Epidermal melanocyte (primary cell): ENCODE results near the gene PJA1.

Experiments used
- DNase-seq: peaks from one replicate; pipeline ENCODE4 v3.0.0; 2011; ENCODE audit warnings: low spot score; ENCODE audit not compliant: insufficient read length

The PJA1 gene

GRCh38 chrX:69143530-69143929 is 21.7 kb downstream of the PJA1 start:
- no peak for DNase-seq

DNA sequence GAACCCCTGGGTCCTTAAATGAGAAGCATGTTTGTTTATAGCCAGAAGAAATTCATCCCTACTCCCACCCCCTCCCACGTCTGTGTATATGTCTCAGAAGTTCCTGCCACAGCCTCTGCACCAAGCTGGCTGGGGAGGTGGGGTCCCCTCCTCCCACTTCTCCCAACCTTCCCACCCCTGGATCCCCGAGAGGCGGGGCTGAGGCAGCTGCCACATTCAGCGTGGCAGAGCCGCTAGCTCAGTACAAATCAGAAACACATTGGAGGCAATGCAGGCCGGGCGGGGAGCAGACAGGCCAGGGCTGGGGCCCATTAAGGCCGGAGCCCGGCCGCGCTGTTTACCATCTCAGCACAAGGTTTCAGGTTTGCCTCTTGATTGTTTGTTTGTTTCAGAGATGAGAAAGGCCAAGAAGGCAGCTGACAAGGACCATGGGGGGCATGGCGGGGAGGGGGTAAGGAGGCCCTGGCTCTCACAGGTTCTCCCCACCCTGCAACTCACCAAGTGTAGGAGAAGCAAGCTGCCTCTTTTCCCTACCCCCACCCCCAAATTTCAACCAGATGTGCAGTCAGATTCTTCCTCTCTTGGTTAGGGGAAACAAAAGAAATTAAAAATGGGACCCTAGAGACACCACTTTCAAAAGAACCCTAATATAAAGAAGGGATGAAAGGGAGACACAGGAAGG is 22.3 kb downstream of the PJA1 start:
- DNase-seq = no peak

DNA sequence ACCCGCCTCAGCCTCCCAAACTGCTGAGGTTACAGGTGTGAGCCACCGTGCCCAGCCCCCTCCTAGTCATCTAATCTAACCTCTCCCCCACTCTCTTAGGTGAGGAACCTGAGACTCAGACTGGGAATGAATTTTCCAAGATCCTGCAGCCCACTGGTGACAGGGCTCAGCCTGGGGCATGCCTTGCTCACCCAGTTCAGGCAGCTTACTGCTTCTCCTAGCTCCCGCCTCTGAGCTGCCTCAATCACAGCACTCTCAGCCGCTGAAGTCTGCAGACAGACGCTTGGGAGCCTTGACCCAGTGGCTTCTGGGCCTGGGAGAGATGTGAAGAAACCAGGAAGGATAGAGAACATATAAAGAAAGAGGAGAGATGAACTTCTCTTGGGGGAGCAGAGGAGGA is 24.4 kb downstream of the PJA1 start:
- no peak for DNase-seq

DNA sequence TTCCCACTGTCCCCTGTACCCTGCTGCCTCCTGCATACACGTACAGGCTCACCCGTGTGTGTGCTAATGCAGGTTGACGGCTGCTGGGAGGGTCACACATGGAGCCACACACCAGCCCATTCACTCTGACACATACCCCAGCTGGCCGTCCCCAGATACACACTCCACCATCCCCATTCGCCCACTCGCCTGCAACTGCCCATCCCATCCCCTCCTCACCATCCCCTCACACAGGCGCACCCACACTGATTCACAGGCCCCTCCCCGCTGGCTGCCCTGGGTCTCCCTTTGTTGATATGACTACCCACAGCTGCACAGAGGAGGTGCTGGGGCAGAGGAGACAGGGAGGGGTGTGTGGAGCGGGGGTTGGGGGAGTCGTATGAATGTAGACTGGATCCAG is 25.7 kb downstream of the PJA1 start:
- no peak for DNase-seq

GRCh38 chrX:69138512-69138911 is 26.7 kb downstream of the PJA1 start:
- DNase-seq = no peak

DNA sequence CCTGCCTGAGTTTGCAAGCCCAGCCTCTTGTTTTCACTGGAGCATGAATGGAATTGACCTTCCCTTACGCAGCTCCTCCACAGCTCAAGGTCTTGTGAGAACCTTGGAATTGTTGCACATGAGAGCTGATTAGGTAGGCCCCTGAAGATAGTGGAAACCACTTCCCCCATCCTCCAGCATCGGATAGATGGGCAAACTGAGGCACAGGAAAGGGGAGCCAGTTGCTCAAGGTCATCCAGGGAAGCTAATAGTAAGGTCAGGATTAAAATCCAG is 27.2 kb downstream of the PJA1 start:
- DNase-seq = no peak

- no peak for DNase-seq
These were observed 27.7 kb downstream of the PJA1 start for GRCh38 chrX:69137371-69138117.

GRCh38 chrX:69136546-69137331 is 28.5 kb downstream of the PJA1 start:
- DNase-seq = no peak

GRCh38 chrX:69133921-69134542 is 31.2 kb downstream of the PJA1 start:
- no peak for DNase-seq

DNA sequence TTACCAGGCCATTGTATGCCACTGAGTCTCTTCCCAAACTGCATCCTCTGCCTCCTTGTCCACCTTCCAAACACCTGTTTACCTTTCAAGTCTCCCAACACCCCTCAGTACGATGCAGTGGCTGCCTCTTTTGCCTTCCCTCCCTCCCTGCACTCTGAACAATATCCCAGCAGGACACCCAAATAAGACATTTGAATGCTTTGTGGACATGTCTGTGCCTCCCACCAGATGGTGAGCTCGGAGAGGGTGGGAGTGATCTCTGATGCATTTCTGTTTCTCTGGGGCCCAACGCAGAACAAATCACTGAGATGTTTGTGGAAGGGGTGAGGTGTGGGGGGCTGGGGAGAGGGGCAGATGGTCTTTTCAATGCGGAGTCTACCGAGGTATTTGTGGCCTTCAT is 33.4 kb downstream of the PJA1 start:
- DNase-seq = no peak

- peak; percentile 67 for DNase-seq
These were observed 34.8 kb downstream of the PJA1 start for GRCh38 chrX:69130439-69130838.

- DNase-seq = no peak
These were observed 36.7 kb downstream of the PJA1 start for GRCh38 chrX:69128588-69128987.

DNA sequence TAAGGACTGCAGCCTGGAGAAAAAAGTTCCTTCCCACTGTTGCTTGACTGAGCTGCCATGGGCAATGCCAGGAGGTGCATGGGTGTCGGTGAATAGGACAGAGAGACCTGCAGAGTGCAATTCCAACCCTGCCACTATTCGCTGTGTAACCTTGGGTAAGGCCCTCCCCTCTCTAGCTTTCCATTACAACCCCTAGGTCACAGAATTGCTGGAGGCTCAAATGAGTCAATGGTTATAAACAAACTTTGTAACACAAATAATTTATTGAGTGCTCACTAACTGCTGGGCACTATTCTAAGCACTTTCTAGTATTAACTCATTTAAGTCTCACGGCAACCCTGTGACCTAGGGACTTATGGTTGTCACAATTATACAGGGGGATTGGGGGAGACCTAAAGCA is 37.8 kb downstream of the PJA1 start:
- DNase-seq = no peak

- DNase-seq = no peak
These were observed 38.6 kb downstream of the PJA1 start for GRCh38 chrX:69126642-69127041.

GRCh38 chrX:69125094-69125493 is 40.2 kb downstream of the PJA1 start:
- no peak for DNase-seq

GRCh38 chrX:69124108-69124507 is 41.1 kb downstream of the PJA1 start:
- DNase-seq = no peak

DNA sequence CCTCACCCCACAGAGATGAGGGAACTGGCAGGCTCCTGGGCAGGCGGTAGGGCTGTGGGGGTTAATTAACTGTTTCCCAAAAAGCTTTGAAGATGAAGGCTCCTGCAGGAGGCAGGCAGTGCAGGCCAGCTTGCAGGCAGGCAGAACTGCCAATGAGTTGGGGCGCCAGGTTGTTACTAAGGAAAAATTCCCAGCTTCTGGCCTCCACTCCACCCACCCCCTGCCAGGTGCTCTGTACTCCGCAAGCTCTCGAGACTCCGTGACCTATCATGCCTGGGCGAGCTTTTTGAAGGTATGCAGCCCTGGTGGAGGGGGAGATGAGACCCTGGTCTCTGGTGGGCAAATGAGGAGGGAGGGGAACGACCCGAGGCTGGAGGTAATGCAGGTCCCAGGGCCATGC is 41.8 kb downstream of the PJA1 start:
- DNase-seq = no peak

GRCh38 chrX:69121321-69122000 is 43.8 kb downstream of the PJA1 start:
- no peak for DNase-seq

- DNase-seq = no peak
These were observed 44.8 kb downstream of the PJA1 start for GRCh38 chrX:69120476-69120875.

- no peak for DNase-seq
These were observed 46.1 kb downstream of the PJA1 start for GRCh38 chrX:69119122-69119521.

GRCh38 chrX:69117876-69118526 is 47.3 kb downstream of the PJA1 start:
- DNase-seq = peak; percentile 50
